Osteocyte (in vitro differentiated cells): ENCODE results near the gene CD70. TPM values are rescaled to one million over a fixed set of nuclear protein-coding genes. Genes with fewer than 3 reads are reported as not detected.
"Not testable (repeated sequence)": the region's sequence is repeated elsewhere in the genome, so short reads cannot be mapped to it uniquely, and the experiment has no call there.

Experiments
- DNase-seq: peaks from one replicate; pipeline ENCODE4 v3.0.0; 2021; ENCODE audit warnings: mixed read lengths; ENCODE audit not compliant: unreplicated experiment; ENCODE audit errors: extremely low spot score
- H3K27ac Mint-ChIP-seq: one replicate; pipeline ENCODE4 v1.8.0; 2021; ENCODE audit warnings: mild to moderate bottlenecking, mixed read lengths; ENCODE audit not compliant: unreplicated experiment
- H3K27me3 Mint-ChIP-seq: one replicate; pipeline ENCODE4 v1.8.0; 2021; ENCODE audit warnings: mixed read lengths; ENCODE audit not compliant: unreplicated experiment
- H3K36me3 Mint-ChIP-seq: one replicate; pipeline ENCODE4 v1.8.0; 2021; ENCODE audit warnings: mixed read lengths; ENCODE audit not compliant: unreplicated experiment
- H3K4me1 Mint-ChIP-seq: one replicate; pipeline ENCODE4 v1.8.0; 2021; ENCODE audit warnings: mixed read lengths; ENCODE audit not compliant: unreplicated experiment
- H3K4me3 Mint-ChIP-seq: one replicate; pipeline ENCODE4 v1.8.0; 2021; ENCODE audit warnings: mild to moderate bottlenecking, moderate library complexity, mixed read lengths; ENCODE audit not compliant: unreplicated experiment
- H3K9me3 Mint-ChIP-seq: one replicate; pipeline ENCODE4 v1.8.0; 2021; ENCODE audit warnings: mixed read lengths; ENCODE audit not compliant: unreplicated experiment
- total RNA-seq: library from RNA; stranded (reverse); gene quantifications from 2 replicates; pipeline ENCODE4 v1.2.1, GENCODE V29; 2021
- TF ChIP-seq, protein P1 (sequence below): fragments of 200-600 bp; sonication (generic); IDR thresholded peaks from 2 replicates; pipeline ENCODE4 v1.5.0; 2021; ENCODE audit warnings: antibody characterized with exemption, mild to moderate bottlenecking, moderate library complexity

The CD70 gene
- total RNA-seq, 1 donor from 2014 or later = 0.54 TPM

DNA sequence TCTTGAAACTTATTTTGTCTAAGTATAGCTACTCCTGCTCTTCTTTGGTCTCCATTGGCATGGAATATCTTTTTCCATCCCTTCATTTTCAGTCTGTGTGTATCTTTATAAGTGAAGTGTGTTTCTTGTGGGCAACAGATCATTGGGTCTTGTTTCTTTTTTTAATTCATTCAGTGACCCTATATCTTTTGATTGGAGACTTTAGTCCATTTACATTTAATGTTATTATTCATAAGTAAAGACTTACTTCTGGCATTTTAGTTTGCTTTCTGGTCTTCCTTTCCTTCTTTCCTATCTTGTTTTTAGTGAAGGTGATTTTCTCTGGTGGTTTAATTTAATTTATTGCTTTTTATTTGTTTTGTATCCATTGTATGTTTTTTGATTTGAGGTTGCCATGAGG lies 19.8 kb downstream of the CD70 start:
- H3K4me1 Mint-ChIP-seq = no peaks in the 10 kb centered on the region
- no peak for DNase-seq
- H3K27me3 Mint-ChIP-seq = no peaks in the 10 kb centered on the region
- no peaks in the 10 kb centered on the region for H3K36me3 Mint-ChIP-seq
- no peak overlapping the region for H3K27ac Mint-ChIP-seq
- TF ChIP-seq, protein P1, sequence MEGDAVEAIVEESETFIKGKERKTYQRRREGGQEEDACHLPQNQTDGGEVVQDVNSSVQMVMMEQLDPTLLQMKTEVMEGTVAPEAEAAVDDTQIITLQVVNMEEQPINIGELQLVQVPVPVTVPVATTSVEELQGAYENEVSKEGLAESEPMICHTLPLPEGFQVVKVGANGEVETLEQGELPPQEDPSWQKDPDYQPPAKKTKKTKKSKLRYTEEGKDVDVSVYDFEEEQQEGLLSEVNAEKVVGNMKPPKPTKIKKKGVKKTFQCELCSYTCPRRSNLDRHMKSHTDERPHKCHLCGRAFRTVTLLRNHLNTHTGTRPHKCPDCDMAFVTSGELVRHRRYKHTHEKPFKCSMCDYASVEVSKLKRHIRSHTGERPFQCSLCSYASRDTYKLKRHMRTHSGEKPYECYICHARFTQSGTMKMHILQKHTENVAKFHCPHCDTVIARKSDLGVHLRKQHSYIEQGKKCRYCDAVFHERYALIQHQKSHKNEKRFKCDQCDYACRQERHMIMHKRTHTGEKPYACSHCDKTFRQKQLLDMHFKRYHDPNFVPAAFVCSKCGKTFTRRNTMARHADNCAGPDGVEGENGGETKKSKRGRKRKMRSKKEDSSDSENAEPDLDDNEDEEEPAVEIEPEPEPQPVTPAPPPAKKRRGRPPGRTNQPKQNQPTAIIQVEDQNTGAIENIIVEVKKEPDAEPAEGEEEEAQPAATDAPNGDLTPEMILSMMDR = no peak
- H3K9me3 Mint-ChIP-seq = peaks cover 7% of the 10 kb centered on the region
- no peak overlapping the region for H3K4me3 Mint-ChIP-seq

DNA sequence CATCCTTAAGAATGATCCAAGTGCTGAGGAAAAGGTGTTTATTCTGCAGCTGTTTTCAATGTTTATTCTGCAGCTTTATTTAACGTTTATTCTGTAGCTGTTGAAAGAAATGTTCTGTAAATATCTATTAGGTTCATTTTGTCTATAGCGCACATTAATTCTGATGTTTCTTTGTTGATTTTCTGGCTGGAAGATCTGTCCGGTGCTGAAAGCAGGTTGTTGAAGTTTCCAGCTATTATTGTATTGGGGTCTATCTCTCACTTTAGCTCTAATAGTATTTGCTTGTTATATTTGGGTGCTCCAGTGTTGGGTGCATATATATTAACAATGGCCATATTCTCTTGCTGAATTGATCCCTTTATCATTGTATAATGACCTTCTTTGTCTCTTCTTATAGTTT lies 20.2 kb downstream of the CD70 start:
- no peak for DNase-seq
- no peaks in the 10 kb centered on the region for H3K4me1 Mint-ChIP-seq
- H3K36me3 Mint-ChIP-seq = no peaks in the 10 kb centered on the region
- H3K4me3 Mint-ChIP-seq = no peak overlapping the region
- H3K27ac Mint-ChIP-seq = no peak overlapping the region
- peaks cover 7% of the 10 kb centered on the region for H3K9me3 Mint-ChIP-seq
- TF ChIP-seq, protein P1 = no peak
- H3K27me3 Mint-ChIP-seq = no peaks in the 10 kb centered on the region

DNA sequence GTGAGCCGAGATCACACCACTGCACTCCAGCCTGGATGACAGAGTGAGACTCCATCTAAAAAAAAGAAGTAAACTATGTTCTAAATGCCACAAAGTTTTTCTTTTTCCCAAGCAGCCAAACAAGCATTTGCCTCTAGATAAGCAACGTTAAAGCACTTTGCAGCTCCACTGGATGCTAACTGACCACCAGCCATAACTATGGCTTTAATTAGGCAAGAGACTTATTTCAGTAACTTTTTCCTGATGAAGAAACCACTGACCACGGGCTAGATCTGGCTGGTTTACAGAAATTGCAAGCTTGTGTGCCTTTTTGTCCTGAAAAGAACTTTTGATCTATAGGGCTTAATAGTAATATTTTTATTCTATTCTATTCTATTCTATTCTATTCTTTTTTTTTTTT lies 22.1 kb downstream of the CD70 start:
- Mint-ChIP-seq H3K4me3 (no peak overlapping the region), H3K36me3 (no peaks in the 10 kb centered on the region), H3K27ac (no peak overlapping the region), H3K27me3 (no peaks in the 10 kb centered on the region), H3K4me1 (no peaks in the 10 kb centered on the region), H3K9me3 (peaks cover 17% of the 10 kb centered on the region)
- DNase-seq = no peak
- TF ChIP-seq, protein P1 = no peak

DNA sequence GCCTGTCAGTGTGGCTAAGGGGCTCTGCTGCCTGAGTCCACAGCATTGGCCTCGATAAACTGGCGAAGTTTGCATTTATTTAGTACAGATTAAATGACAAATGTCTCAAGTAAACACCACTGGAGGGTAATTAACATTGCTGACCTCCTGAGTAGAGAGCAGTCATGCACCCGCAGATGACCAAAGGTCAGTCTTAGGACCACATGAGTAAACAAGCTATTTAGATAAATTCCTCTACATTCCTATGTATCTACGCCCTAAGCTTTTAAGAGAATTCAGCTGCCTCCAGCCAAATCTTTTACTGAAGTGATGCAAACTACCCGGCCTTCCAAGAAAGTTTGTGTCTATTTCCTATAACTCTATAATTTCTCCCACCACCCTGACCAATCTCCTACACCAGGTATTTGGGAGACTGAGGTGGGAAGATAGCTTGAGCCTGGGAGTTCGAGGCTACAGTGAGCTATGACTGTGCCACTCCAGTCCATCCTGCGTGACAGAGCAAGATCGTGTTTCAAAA lies 22.9 kb downstream of the CD70 start:
- TF ChIP-seq, protein P1 = no peak
- Mint-ChIP-seq H3K27me3 (no peaks in the 10 kb centered on the region), H3K9me3 (peaks cover 18% of the 10 kb centered on the region), H3K4me1 (no peaks in the 10 kb centered on the region), H3K27ac (no peak overlapping the region), H3K4me3 (no peak overlapping the region), H3K36me3 (no peaks in the 10 kb centered on the region)
- DNase-seq = no peak

DNA sequence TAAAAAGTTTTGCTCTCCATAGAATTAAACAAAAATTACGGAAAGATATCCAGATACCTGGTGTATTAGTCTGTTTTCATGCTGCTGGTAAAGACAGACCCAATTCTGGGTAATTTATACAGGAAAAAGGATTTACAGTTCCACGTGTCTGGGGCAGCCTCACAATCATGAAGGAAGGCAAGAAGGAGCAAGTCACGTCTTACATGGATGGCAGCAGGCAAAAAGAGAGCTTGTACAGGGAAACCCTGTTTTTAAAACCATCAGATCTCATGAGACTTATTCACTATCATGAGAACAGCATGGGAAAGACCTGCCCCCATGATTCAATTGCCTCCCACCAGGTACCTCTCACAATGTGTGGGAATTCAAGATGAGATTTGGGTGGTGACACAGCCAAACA lies 24.2 kb downstream of the CD70 start:
- peaks cover 18% of the 10 kb centered on the region for H3K9me3 Mint-ChIP-seq
- not testable (repeated sequence) for H3K4me1 Mint-ChIP-seq, H3K4me3 Mint-ChIP-seq, H3K27ac Mint-ChIP-seq, H3K27me3 Mint-ChIP-seq, H3K36me3 Mint-ChIP-seq, DNase-seq

DNA sequence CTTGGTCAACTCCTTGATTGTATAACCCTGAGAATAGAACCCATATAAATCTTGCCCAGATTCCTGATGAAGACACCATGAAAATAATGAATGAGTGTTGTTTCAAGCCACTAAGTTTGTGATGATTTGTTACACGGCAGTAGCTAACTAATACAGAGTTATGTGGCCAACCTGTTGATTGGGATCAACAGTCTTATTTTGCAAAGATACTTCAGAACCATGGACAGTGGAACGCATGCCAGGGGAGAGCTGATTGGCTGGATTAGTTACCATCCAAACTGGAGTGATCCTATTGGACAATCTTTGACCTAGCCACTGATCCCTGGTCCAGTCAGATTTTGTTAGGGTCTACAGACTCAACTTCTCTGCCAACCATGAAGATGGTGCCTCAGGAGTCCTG lies 26.6 kb downstream of the CD70 start:
- H3K9me3 Mint-ChIP-seq = peaks cover 12% of the 10 kb centered on the region
- no peaks in the 10 kb centered on the region for H3K4me1 Mint-ChIP-seq
- H3K27me3 Mint-ChIP-seq = no peaks in the 10 kb centered on the region
- no peaks in the 10 kb centered on the region for H3K36me3 Mint-ChIP-seq
- no peak overlapping the region for H3K27ac Mint-ChIP-seq
- no peak overlapping the region for H3K4me3 Mint-ChIP-seq
- TF ChIP-seq, protein P1 = no peak
- no peak for DNase-seq

DNA sequence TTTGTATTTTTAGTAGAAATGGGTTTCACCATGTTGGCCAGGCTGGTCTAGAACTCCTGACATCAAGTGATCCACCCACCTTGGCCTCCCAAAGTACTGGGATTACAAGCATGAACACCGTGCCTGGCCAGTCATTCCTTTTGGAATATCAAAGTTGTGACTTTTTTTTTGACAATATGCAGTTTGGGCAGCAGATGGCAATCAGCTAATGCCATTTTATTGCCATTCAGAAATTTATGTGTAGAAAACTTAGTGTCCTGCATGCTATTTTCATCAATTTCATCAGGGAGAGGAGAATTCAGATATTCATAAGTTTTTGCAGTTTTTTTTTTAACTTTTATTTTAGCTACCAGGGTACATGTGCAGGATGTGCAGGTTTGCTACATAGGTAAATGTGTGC lies 28.5 kb downstream of the CD70 start:
- not testable (repeated sequence) for H3K27ac Mint-ChIP-seq, H3K27me3 Mint-ChIP-seq, H3K4me3 Mint-ChIP-seq, DNase-seq, H3K36me3 Mint-ChIP-seq, H3K4me1 Mint-ChIP-seq
- H3K9me3 Mint-ChIP-seq = peaks cover 12% of the 10 kb centered on the region
